WI38 (cell line): ENCODE results near the gene BHLHE41.

Source experiments
- H3K4me3 ChIP-seq: 2 replicates; pipeline ENCODE4 v1.5.1; 2011; ENCODE audit warnings: low read depth, mild to moderate bottlenecking, control low read depth, low read length
- CTCF ChIP-seq: IDR thresholded peaks from 2 replicates; pipeline ENCODE4 v1.5.1; 2012; ENCODE audit warnings: low read depth, mild to moderate bottlenecking, control low read depth, low read length

The BHLHE41 gene

GRCh38 chr12:26113181-26113654, 11.6 kb downstream of the BHLHE41 start:
- no peak for TF ChIP-seq CTCF
- no peak overlapping the region for H3K4me3 ChIP-seq

- TF ChIP-seq CTCF, result no peak
- H3K4me3 ChIP-seq, result no peak overlapping the region
Observed at GRCh38 chr12:26112703-26113147, 12.1 kb downstream of the BHLHE41 start.

- TF ChIP-seq CTCF, result no peak
Observed at GRCh38 chr12:26112232-26112631, 12.6 kb downstream of the BHLHE41 start.

GRCh38 chr12:26109343-26109881, 15.4 kb downstream of the BHLHE41 start:
- no peak overlapping the region for H3K4me3 ChIP-seq
- TF ChIP-seq CTCF, result no peak

More at GRCh38 chr12:26112232-26112631, 12.6 kb downstream of the BHLHE41 start:
- H3K4me3 ChIP-seq, result no peak overlapping the region

- no peak for TF ChIP-seq CTCF
- H3K4me3 ChIP-seq, result no peak overlapping the region
Observed at GRCh38 chr12:26108915-26109314, 15.9 kb downstream of the BHLHE41 start.

GRCh38 chr12:26106347-26106746, 18.5 kb downstream of the BHLHE41 start:
- no peak overlapping the region for H3K4me3 ChIP-seq
- no peak for TF ChIP-seq CTCF

GRCh38 chr12:26102953-26103352, 21.9 kb downstream of the BHLHE41 start:
- no peak overlapping the region for H3K4me3 ChIP-seq
- TF ChIP-seq CTCF, result no peak
